ENCODE data around the gene OOSP1.
A peak's percentile ranks its signal among the peaks of the same experiment; 100 is the strongest.
"Not testable (repeated sequence)": the region's sequence is repeated elsewhere in the genome, so short reads cannot be mapped to it uniquely, and the experiment has no call there.

OOSP1 gene

GRCh38 chr11:59900366-59901126 is 37.7 kb upstream of the OOSP1 start:
- DNase-seq (ENCODE audit: extremely low read depth, insufficient read length) = no peak
- Histone ChIP-seq H3K36me3 (ENCODE audit: control insufficient read depth, insufficient read depth, low read length) (no peaks in the 10 kb centered on the region), H3K27me3 (replicated peaks; ENCODE audit: control insufficient read depth, insufficient read depth, low read length) (no peaks in the 10 kb centered on the region), H3K4me3 (replicated peaks; ENCODE audit: low read depth, low read length) (no peak overlapping the region)
- TF ChIP-seq CTCF (IDR thresholded peaks at IDR 0.05; ENCODE audit: insufficient read depth, low read length, poor library complexity, severe bottlenecking) = no peak

GRCh38 chr11:59901306-59901705 is 36.9 kb upstream of the OOSP1 start:
- DNase-seq (ENCODE audit: extremely low read depth, insufficient read length) = no peak
- Histone ChIP-seq H3K36me3 (ENCODE audit: control insufficient read depth, insufficient read depth, low read length) (no peaks in the 10 kb centered on the region), H3K27me3 (replicated peaks; ENCODE audit: control insufficient read depth, insufficient read depth, low read length) (no peaks in the 10 kb centered on the region), H3K4me3 (replicated peaks; ENCODE audit: low read depth, low read length) (no peak overlapping the region)
- TF ChIP-seq CTCF (IDR thresholded peaks at IDR 0.05; ENCODE audit: insufficient read depth, low read length, poor library complexity, severe bottlenecking) = no peak

- H3K27me3 ChIP-seq (replicated peaks; ENCODE audit: control insufficient read depth, insufficient read depth, low read length); DNase-seq (ENCODE audit: extremely low read depth, insufficient read length); H3K36me3 ChIP-seq (ENCODE audit: control insufficient read depth, insufficient read depth, low read length); H3K4me3 ChIP-seq (replicated peaks; ENCODE audit: low read depth, low read length): not testable (repeated sequence)
Measured at GRCh38 chr11:59903569-59903968, 34.7 kb upstream of the OOSP1 start.

GRCh38 chr11:59918480-59918879 is 19.8 kb upstream of the OOSP1 start:
- no peak for DNase-seq (ENCODE audit: extremely low read depth, insufficient read length)
- no peaks in the 10 kb centered on the region for H3K36me3 ChIP-seq (ENCODE audit: control insufficient read depth, insufficient read depth, low read length)
- no peak for TF ChIP-seq CTCF (IDR thresholded peaks at IDR 0.05; ENCODE audit: insufficient read depth, low read length, poor library complexity, severe bottlenecking)
- no peaks in the 10 kb centered on the region for H3K27me3 ChIP-seq (replicated peaks; ENCODE audit: control insufficient read depth, insufficient read depth, low read length)
- H3K4me3 ChIP-seq (replicated peaks; ENCODE audit: low read depth, low read length) = no peak overlapping the region

GRCh38 chr11:59918987-59919589 is 19.1 kb upstream of the OOSP1 start:
- DNase-seq (ENCODE audit: extremely low read depth, insufficient read length) = no peak
- TF ChIP-seq CTCF (IDR thresholded peaks at IDR 0.05; ENCODE audit: insufficient read depth, low read length, poor library complexity, severe bottlenecking) = peak; percentile 59
- Histone ChIP-seq H3K27me3 (replicated peaks; ENCODE audit: control insufficient read depth, insufficient read depth, low read length) (no peaks in the 10 kb centered on the region), H3K4me3 (replicated peaks; ENCODE audit: low read depth, low read length) (no peak overlapping the region), H3K36me3 (ENCODE audit: control insufficient read depth, insufficient read depth, low read length) (no peaks in the 10 kb centered on the region)

GRCh38 chr11:59923813-59924212 is 14.4 kb upstream of the OOSP1 start:
- TF ChIP-seq CTCF (IDR thresholded peaks at IDR 0.05; ENCODE audit: insufficient read depth, low read length, poor library complexity, severe bottlenecking) = no peak
- no peaks in the 10 kb centered on the region for H3K27me3 ChIP-seq (replicated peaks; ENCODE audit: control insufficient read depth, insufficient read depth, low read length)
- H3K36me3 ChIP-seq (ENCODE audit: control insufficient read depth, insufficient read depth, low read length) = no peaks in the 10 kb centered on the region
- no peak for DNase-seq (ENCODE audit: extremely low read depth, insufficient read length)
- no peak overlapping the region for H3K4me3 ChIP-seq (replicated peaks; ENCODE audit: low read depth, low read length)

All from GM06990 (cell line).